Activated T-helper 9 cell treated with anti-CD3 and anti-CD28 coated beads, Interleukin-2, amount 50 U/mL, for 16 hours (primary cell): ENCODE measurements around the gene MAP3K12.
"Not testable (repeated sequence)": the region's sequence is repeated elsewhere in the genome, so short reads cannot be mapped to it uniquely, and the experiment has no call there.

ENCODE experiments used
- DNase-seq: peaks from one replicate; pipeline ENCODE4 v3.0.0-alpha.2; 2020; ENCODE audit warnings: low read depth

MAP3K12 gene

GRCh38 chr12:53441040-53441833, 58.0 kb downstream of the MAP3K12 start, which contains the start of gene PRR13:
TSS of gene PRR13 (plus strand) at chr12:53441734. CDS start at chr12:53442715, 981 bp downstream.
- DNase-seq = peak; percentile 97

DNA sequence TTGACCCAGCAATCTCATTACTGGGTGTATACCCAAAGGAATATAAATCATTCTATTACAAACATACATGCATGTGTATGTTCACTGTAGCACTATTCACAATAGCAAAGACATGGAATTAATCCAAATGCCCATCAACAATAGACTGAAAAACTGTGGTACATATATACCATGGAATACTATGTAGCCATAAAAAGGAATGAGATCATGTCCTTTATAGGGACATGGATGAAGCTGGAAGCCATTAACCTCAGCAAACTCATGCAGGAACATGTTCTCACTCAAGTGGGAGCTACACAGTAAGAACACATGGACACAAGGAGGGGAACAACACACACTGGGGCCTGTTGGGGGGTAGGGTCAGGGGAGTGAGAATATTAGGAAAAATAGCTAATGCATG, 59.7 kb downstream of the MAP3K12 start:
- not testable (repeated sequence) for DNase-seq

DNA sequence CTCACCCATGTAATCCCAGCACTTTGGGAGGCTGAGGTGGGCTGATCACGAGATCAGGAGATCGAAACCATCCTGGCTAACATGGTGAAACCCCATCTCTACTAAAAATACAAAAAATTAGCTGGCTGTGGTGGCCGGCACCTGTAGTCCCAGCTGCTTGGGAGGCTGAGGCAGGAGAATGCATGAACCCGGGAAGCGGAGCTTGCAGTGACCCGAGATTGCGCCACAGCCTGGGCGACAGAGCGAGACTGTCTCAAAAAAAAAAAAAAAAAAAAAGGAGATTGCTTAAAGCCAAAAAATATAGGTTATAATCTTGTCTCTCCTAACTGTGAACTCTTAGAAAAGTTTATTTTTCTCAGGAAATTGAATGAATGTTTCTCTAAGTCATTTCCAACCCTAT, 63.9 kb downstream of the MAP3K12 start:
- DNase-seq = not testable (repeated sequence)

- DNase-seq = no peak
Observed at GRCh38 chr12:53431187-53431586, 68.1 kb downstream of the MAP3K12 start.

DNA sequence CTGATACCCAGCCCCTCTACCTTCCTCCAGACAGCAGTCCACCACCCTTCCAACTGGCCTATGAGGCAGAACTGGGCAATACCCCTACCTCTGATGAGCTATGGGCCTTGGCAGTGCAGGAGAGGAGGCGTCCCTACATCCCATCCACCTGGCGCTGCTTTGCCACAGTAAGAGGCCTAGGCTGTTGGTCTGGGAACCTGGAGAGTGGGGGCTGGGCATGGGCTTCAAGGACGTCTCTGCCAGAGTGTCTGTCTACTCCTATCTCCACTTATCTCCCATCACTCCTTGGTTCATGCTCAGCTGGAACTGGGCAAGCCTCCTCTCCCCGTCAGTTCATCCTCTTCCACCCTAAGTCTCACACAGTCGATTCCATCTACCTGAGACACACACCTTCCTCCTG, 69.1 kb downstream of the MAP3K12 start:
- no peak for DNase-seq
